Activated T-helper 2 cell treated with anti-CD3 and anti-CD28 coated beads, Interferon-gamma antibody, Interleukin-2, Interleukin-4, amounts not matched to agents 10 μg/mL and 5 μg/mL and 100 μg/mL, durations not matched to agents 14 hours and 24 hours and 36 hours (primary cell): ENCODE measurements around the gene L3MBTL4. TPM values are rescaled to one million over a fixed set of nuclear protein-coding genes. Genes with fewer than 3 reads are reported as not detected.
"Not testable (repeated sequence)": the region's sequence is repeated elsewhere in the genome, so short reads cannot be mapped to it uniquely, and the experiment has no call there.

Source experiments
- DNase-seq: peaks from one replicate; pipeline ENCODE4 v3.0.0; 2021; ENCODE audit warnings: low spot score
- H3K27ac Mint-ChIP-seq: one replicate; pipeline ENCODE4 v1.8.0; 2021; ENCODE audit warnings: mixed read lengths
- H3K27me3 Mint-ChIP-seq: one replicate; pipeline ENCODE4 v1.8.0; 2021; ENCODE audit warnings: low read depth, mixed read lengths
- H3K36me3 Mint-ChIP-seq: one replicate; pipeline ENCODE4 v1.8.0; 2021; ENCODE audit warnings: low read depth, mixed read lengths
- H3K4me1 Mint-ChIP-seq: one replicate; pipeline ENCODE4 v1.8.0; 2021; ENCODE audit warnings: low read depth, mixed read lengths
- H3K4me3 Mint-ChIP-seq: one replicate; pipeline ENCODE4 v1.8.0; 2021; ENCODE audit warnings: low read depth, mild to moderate bottlenecking, moderate library complexity, mixed read lengths
- H3K9me3 Mint-ChIP-seq: one replicate; pipeline ENCODE4 v1.8.0; 2021; ENCODE audit warnings: mixed read lengths
- intact Hi-C: fragments of 100-400 bp; cut with micrococcal nuclease; formaldehyde crosslinking; loops from one replicate; pipeline ENCODE4 v1.15.1; 2023
- total RNA-seq: library from RNA; stranded (reverse); gene quantifications from 2 replicates; pipeline ENCODE4 v1.2.3, GENCODE V29; 2022

Gene L3MBTL4
- total RNA-seq, 1 donor from 2014 or later = 0.05 TPM

- Mint-ChIP-seq H3K27ac (no peak overlapping the region), H3K36me3 (no peaks in the 10 kb centered on the region), H3K4me3 (no peak overlapping the region), H3K9me3 (no peaks in the 10 kb centered on the region), H3K27me3 (no peaks in the 10 kb centered on the region), H3K4me1 (no peaks in the 10 kb centered on the region)
- intact Hi-C loops = no loop called here
- no peak for DNase-seq
These were observed 13.0 kb downstream of the L3MBTL4 start for GRCh38 chr18:6401687-6402086.

- DNase-seq = no peak
- Mint-ChIP-seq H3K9me3 (no peaks in the 10 kb centered on the region), H3K4me3 (no peak overlapping the region), H3K4me1 (no peaks in the 10 kb centered on the region), H3K27ac (no peak overlapping the region), H3K36me3 (no peaks in the 10 kb centered on the region), H3K27me3 (no peaks in the 10 kb centered on the region)
- intact Hi-C loops = no loop called here
These were observed 14.9 kb downstream of the L3MBTL4 start for GRCh38 chr18:6399776-6400175.

- Mint-ChIP-seq H3K9me3 (no peaks in the 10 kb centered on the region), H3K27ac (no peak overlapping the region), H3K4me1 (no peaks in the 10 kb centered on the region), H3K4me3 (no peak overlapping the region), H3K36me3 (no peaks in the 10 kb centered on the region), H3K27me3 (no peaks in the 10 kb centered on the region)
- no peak for DNase-seq
- intact Hi-C loops = no loop called here
These were observed 16.7 kb downstream of the L3MBTL4 start for GRCh38 chr18:6397931-6398566.

- Mint-ChIP-seq H3K4me3 (no peak overlapping the region), H3K27ac (no peak overlapping the region), H3K9me3 (no peaks in the 10 kb centered on the region), H3K4me1 (no peaks in the 10 kb centered on the region), H3K27me3 (no peaks in the 10 kb centered on the region), H3K36me3 (no peaks in the 10 kb centered on the region)
- no peak for DNase-seq
- intact Hi-C loops = no loop called here
These were observed 17.9 kb downstream of the L3MBTL4 start for GRCh38 chr18:6396847-6397246.

GRCh38 chr18:6396276-6396675 lies 18.4 kb downstream of the L3MBTL4 start:
- Mint-ChIP-seq H3K4me1 (no peaks in the 10 kb centered on the region), H3K4me3 (no peak overlapping the region), H3K9me3 (peaks cover 6% of the 10 kb centered on the region), H3K36me3 (no peaks in the 10 kb centered on the region), H3K27ac (no peak overlapping the region), H3K27me3 (no peaks in the 10 kb centered on the region)
- intact Hi-C loops = no loop called here
- no peak for DNase-seq

GRCh38 chr18:6389005-6389404 lies 25.7 kb downstream of the L3MBTL4 start:
- H3K36me3 Mint-ChIP-seq = no peaks in the 10 kb centered on the region
- no peak overlapping the region for H3K27ac Mint-ChIP-seq
- intact Hi-C loops = no loop called here
- H3K27me3 Mint-ChIP-seq = no peaks in the 10 kb centered on the region
- H3K4me1 Mint-ChIP-seq = no peaks in the 10 kb centered on the region
- no peak overlapping the region for H3K4me3 Mint-ChIP-seq
- peaks cover 25% of the 10 kb centered on the region for H3K9me3 Mint-ChIP-seq
- no peak for DNase-seq

- Mint-ChIP-seq H3K4me3 (no peak overlapping the region), H3K9me3 (peaks cover 19% of the 10 kb centered on the region)
- intact Hi-C loops = no loop called here
These were observed 31.7 kb downstream of the L3MBTL4 start for GRCh38 chr18:6382963-6383362.

GRCh38 chr18:6377473-6377872 lies 37.2 kb downstream of the L3MBTL4 start:
- H3K36me3 Mint-ChIP-seq, H3K27me3 Mint-ChIP-seq, H3K4me1 Mint-ChIP-seq, DNase-seq, H3K4me3 Mint-ChIP-seq, H3K27ac Mint-ChIP-seq, intact Hi-C loops: not testable (repeated sequence)
- H3K9me3 Mint-ChIP-seq = peaks cover 15% of the 10 kb centered on the region

More at GRCh38 chr18:6382963-6383362, 31.7 kb downstream of the L3MBTL4 start:
- DNase-seq = no peak
- Mint-ChIP-seq H3K27ac (no peak overlapping the region), H3K4me1 (no peaks in the 10 kb centered on the region), H3K27me3 (no peaks in the 10 kb centered on the region), H3K36me3 (no peaks in the 10 kb centered on the region)

GRCh38 chr18:6376433-6377229 lies 38.1 kb downstream of the L3MBTL4 start:
- Mint-ChIP-seq H3K9me3 (peaks cover 10% of the 10 kb centered on the region), H3K36me3 (no peaks in the 10 kb centered on the region), H3K27me3 (no peaks in the 10 kb centered on the region), H3K4me1 (no peaks in the 10 kb centered on the region), H3K27ac (no peak overlapping the region), H3K4me3 (no peak overlapping the region)
- no peak for DNase-seq
- intact Hi-C loops = no loop called here

GRCh38 chr18:6374935-6375529 lies 39.7 kb downstream of the L3MBTL4 start:
- H3K27me3 Mint-ChIP-seq = no peaks in the 10 kb centered on the region
- no peak overlapping the region for H3K4me3 Mint-ChIP-seq
- intact Hi-C loops = no loop called here
- H3K9me3 Mint-ChIP-seq = peaks cover 5% of the 10 kb centered on the region
- H3K4me1 Mint-ChIP-seq = no peaks in the 10 kb centered on the region
- DNase-seq = no peak
- H3K27ac Mint-ChIP-seq = no peak overlapping the region
- H3K36me3 Mint-ChIP-seq = no peaks in the 10 kb centered on the region

GRCh38 chr18:6374340-6374739 lies 40.4 kb downstream of the L3MBTL4 start:
- no peak overlapping the region for H3K27ac Mint-ChIP-seq
- no peaks in the 10 kb centered on the region for H3K4me1 Mint-ChIP-seq

GRCh38 chr18:6373187-6373586 lies 41.5 kb downstream of the L3MBTL4 start:
- intact Hi-C loops = no loop called here
- Mint-ChIP-seq H3K4me3 (no peak overlapping the region), H3K27me3 (no peaks in the 10 kb centered on the region), H3K9me3 (peaks cover 5% of the 10 kb centered on the region), H3K4me1 (no peaks in the 10 kb centered on the region), H3K27ac (no peak overlapping the region), H3K36me3 (no peaks in the 10 kb centered on the region)
- DNase-seq = no peak

More at GRCh38 chr18:6374340-6374739, 40.4 kb downstream of the L3MBTL4 start:
- H3K27me3 Mint-ChIP-seq = no peaks in the 10 kb centered on the region
- intact Hi-C loops = no loop called here
- peaks cover 5% of the 10 kb centered on the region for H3K9me3 Mint-ChIP-seq
- no peak overlapping the region for H3K4me3 Mint-ChIP-seq
- no peak for DNase-seq
- no peaks in the 10 kb centered on the region for H3K36me3 Mint-ChIP-seq
